DND-41 (cell line): ENCODE results near the gene RBM47.

Source experiments
- ATAC-seq: fragments of 200-7000 bp; cut with Tn5 transposase; 3 replicates; pipeline ENCODE4 v1.9.1; 2021; ENCODE audit warnings: low read depth; ENCODE audit not compliant: insufficient read depth
- DNase-seq: peaks from one replicate; pipeline ENCODE4 v3.0.0-alpha.2; 2020
- H2AFZ ChIP-seq: 2 replicates; pipeline ENCODE4 v1.6.0; 2012; ENCODE audit warnings: low read depth, low read length
- H3K27ac ChIP-seq: 2 replicates; pipeline ENCODE4 v1.5.1; 2012; ENCODE audit warnings: low read length, inconsistent platforms
- H3K27me3 ChIP-seq: fragments of 200-600 bp; sonication (generic); 2 replicates; pipeline ENCODE4 v1.6.0; 2012; ENCODE audit warnings: low read length, mild to moderate bottlenecking, inconsistent platforms; ENCODE audit not compliant: insufficient read depth, poor library complexity
- H3K36me3 ChIP-seq: 2 replicates; pipeline ENCODE4 v1.5.1; 2012; ENCODE audit warnings: low read length, inconsistent platforms; ENCODE audit not compliant: insufficient read depth
- H3K4me1 ChIP-seq: 2 replicates; pipeline ENCODE4 v1.5.1; 2012; ENCODE audit warnings: mild to moderate bottlenecking, low read length; ENCODE audit not compliant: insufficient read depth
- H3K4me2 ChIP-seq: 2 replicates; pipeline ENCODE4 v1.6.0; 2012; ENCODE audit warnings: mild to moderate bottlenecking, moderate library complexity, low read length, inconsistent platforms; ENCODE audit not compliant: insufficient read depth
- H3K4me3 ChIP-seq, 2 experiments: fragments of 200-600 bp in 1 of 2; shearing (Covaris generic) in 1 of 2; 2 replicates each; pipeline ENCODE4 v1.5.1; 2012 to 2016; ENCODE audit warnings: inconsistent platforms in 2 of 2, low read length in 2 of 2, mild to moderate bottlenecking in 2 of 2, low read depth in 1 of 2, moderate library complexity in 1 of 2
- H3K79me2 ChIP-seq: 2 replicates; pipeline ENCODE4 v1.6.0; 2012; ENCODE audit warnings: low read length, inconsistent platforms; ENCODE audit not compliant: insufficient read depth
- H3K9ac ChIP-seq: 2 replicates; pipeline ENCODE4 v1.6.0; 2012; ENCODE audit warnings: low read depth, mild to moderate bottlenecking, inconsistent platforms, low read length, moderate library complexity
- H3K9me3 ChIP-seq: 2 replicates; pipeline ENCODE4 v1.5.1; 2012; ENCODE audit warnings: low read length, moderate library complexity, mild to moderate bottlenecking, inconsistent platforms; ENCODE audit not compliant: insufficient read depth, severe bottlenecking
- H4K20me1 ChIP-seq: 2 replicates; pipeline ENCODE4 v1.6.0; 2012; ENCODE audit warnings: low read length; ENCODE audit not compliant: insufficient read depth
- EZH2 ChIP-seq: IDR thresholded peaks from 3 replicates; pipeline ENCODE4 v1.6.1; 2012; ENCODE audit warnings: borderline replicate concordance, low read depth, mild to moderate bottlenecking, moderate library complexity, low read length, inconsistent platforms; ENCODE audit not compliant: severe bottlenecking
- TF ChIP-seq, protein P1 (sequence below): IDR thresholded peaks from 2 replicates; pipeline ENCODE4 v1.5.1; 2012; ENCODE audit warnings: borderline replicate concordance, low read length, moderate library complexity, mild to moderate bottlenecking; ENCODE audit not compliant: poor library complexity, severe bottlenecking; ENCODE audit errors: extremely low read depth

Gene RBM47

DNA sequence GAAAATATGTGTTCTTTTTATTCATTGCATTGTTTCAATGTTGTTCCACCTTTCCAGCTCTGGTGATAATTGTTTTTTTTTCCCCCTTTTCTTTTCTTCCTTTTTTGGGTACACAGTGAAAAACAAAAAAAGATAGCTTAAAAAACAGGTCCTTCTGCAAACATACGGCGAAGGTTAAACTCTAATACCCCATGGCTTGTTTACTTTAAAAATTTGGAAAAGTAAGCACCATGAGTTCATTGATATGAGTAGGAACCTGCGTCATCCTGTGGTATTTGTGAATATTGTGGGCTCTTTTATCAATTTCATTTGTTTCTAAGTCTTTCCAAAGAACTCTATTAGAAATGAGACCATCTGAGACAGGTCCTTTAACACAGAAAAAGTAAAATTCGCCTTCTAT is 171.0 kb downstream of the RBM47 start:
- H3K4me3 ChIP-seq, result no peak overlapping the region
- no peak overlapping the region for H3K4me2 ChIP-seq
- H3K27ac ChIP-seq, result no peak overlapping the region
- H3K36me3 ChIP-seq, result no peaks in the 10 kb centered on the region
- ATAC-seq, result no peak
- H2AFZ ChIP-seq, result no peak overlapping the region
- no peaks in the 10 kb centered on the region for H3K4me1 ChIP-seq
- H3K9ac ChIP-seq, result no peak overlapping the region
- no peak for DNase-seq
- no peaks in the 10 kb centered on the region for H3K79me2 ChIP-seq
- TF ChIP-seq, protein P1, sequence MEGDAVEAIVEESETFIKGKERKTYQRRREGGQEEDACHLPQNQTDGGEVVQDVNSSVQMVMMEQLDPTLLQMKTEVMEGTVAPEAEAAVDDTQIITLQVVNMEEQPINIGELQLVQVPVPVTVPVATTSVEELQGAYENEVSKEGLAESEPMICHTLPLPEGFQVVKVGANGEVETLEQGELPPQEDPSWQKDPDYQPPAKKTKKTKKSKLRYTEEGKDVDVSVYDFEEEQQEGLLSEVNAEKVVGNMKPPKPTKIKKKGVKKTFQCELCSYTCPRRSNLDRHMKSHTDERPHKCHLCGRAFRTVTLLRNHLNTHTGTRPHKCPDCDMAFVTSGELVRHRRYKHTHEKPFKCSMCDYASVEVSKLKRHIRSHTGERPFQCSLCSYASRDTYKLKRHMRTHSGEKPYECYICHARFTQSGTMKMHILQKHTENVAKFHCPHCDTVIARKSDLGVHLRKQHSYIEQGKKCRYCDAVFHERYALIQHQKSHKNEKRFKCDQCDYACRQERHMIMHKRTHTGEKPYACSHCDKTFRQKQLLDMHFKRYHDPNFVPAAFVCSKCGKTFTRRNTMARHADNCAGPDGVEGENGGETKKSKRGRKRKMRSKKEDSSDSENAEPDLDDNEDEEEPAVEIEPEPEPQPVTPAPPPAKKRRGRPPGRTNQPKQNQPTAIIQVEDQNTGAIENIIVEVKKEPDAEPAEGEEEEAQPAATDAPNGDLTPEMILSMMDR, result no peak
- no peak for TF ChIP-seq EZH2
- H3K27me3 ChIP-seq, result no peaks in the 10 kb centered on the region
- H3K9me3 ChIP-seq, result no peaks in the 10 kb centered on the region
- H4K20me1 ChIP-seq, result no peaks in the 10 kb centered on the region

DNA sequence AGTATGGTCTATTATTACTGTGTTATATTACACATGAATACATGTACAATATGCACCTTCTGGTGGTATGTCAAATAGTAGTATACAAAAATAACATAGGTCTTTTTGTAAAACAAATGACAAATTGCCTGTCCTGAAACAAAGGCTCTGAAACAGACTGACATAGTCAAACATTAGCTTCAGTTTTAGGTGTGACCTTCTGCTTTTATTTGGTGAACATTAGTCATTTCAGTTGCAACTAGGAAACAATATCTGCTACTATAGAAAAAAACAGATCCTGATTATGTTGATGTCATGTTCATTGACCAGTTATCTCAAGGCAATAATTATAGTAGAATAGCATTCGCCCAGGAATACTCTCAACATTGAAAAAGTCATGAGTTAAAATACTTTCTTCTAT is 171.6 kb downstream of the RBM47 start:
- Histone ChIP-seq H3K36me3 (no peaks in the 10 kb centered on the region), H4K20me1 (no peaks in the 10 kb centered on the region), H3K27me3 (no peaks in the 10 kb centered on the region), H3K4me3 (no peak overlapping the region), H2AFZ (no peak overlapping the region), H3K4me2 (no peak overlapping the region), H3K9me3 (no peaks in the 10 kb centered on the region), H3K4me1 (no peaks in the 10 kb centered on the region), H3K79me2 (no peaks in the 10 kb centered on the region), H3K27ac (no peak overlapping the region), H3K9ac (no peak overlapping the region)
- DNase-seq (no peak), ATAC-seq (no peak)
- no peak for TF ChIP-seq EZH2
- TF ChIP-seq, protein P1, result no peak

DNA sequence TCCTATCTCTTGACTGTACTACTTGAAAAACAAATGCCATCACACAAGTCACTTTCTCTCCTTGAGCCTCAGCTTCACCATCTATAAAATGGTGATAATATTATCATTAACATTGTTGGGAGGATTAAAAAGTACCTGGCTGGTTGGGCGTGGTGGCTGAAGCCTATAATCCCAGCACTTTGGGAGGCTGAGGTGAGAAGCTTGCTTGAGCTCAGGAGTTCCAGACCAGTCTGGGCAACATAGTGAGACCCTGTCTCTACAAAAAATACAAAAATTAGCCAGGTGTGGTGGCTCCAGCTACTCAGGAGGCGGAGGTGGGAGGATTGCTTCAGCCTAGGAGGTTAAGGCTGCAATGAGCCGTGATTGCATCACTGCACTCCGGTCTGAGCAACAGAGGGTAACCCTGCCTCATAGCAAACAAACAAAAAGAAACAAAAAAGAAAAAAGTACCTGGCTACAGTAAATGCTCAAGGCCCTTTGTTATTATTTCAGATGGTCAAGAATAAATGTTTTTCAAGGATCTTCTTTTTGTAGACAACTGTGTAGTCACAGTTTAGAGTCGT is 174.2 kb downstream of the RBM47 start:
- H3K27me3 ChIP-seq, result no peaks in the 10 kb centered on the region
- ATAC-seq, result no peak

More for the DNA sequence above, 174.2 kb downstream of the RBM47 start:
- Histone ChIP-seq H3K36me3 (no peaks in the 10 kb centered on the region), H3K4me2 (no peak overlapping the region), H3K4me3 (no peak overlapping the region), H3K79me2 (no peaks in the 10 kb centered on the region), H3K4me1 (no peaks in the 10 kb centered on the region; the same call in 1 of the 2 replicates), H4K20me1 (no peaks in the 10 kb centered on the region), H3K9me3 (no peaks in the 10 kb centered on the region), H3K9ac (no peak overlapping the region), H3K27ac (no peak overlapping the region), H2AFZ (no peak overlapping the region)
- TF ChIP-seq, protein P1, result no peak
- TF ChIP-seq EZH2, result no peak
- DNase-seq, result no peak
